Astrocyte of the spinal cord (primary cell): ENCODE results near the gene DGKD.

ENCODE experiments used
- DNase-seq: peaks from one replicate; pipeline ENCODE4 v3.0.0; 2011; ENCODE audit warnings: low read depth, low spot score
- H3K4me3 ChIP-seq: 2 replicates; pipeline ENCODE4 v1.5.1; 2011; ENCODE audit warnings: low read depth, mild to moderate bottlenecking, low read length, moderate library complexity
- in situ Hi-C: cut with HindIII; loops from 2 replicates; pipeline ENCODE4 v1.10.0; 2017; ENCODE audit warnings: low sequenced_read_pairs
- TF ChIP-seq, protein P1 (sequence below): IDR thresholded peaks from 2 replicates; pipeline ENCODE4 v1.5.1; 2012; ENCODE audit warnings: low read depth, mild to moderate bottlenecking, low read length, inconsistent platforms

Gene DGKD

DNA sequence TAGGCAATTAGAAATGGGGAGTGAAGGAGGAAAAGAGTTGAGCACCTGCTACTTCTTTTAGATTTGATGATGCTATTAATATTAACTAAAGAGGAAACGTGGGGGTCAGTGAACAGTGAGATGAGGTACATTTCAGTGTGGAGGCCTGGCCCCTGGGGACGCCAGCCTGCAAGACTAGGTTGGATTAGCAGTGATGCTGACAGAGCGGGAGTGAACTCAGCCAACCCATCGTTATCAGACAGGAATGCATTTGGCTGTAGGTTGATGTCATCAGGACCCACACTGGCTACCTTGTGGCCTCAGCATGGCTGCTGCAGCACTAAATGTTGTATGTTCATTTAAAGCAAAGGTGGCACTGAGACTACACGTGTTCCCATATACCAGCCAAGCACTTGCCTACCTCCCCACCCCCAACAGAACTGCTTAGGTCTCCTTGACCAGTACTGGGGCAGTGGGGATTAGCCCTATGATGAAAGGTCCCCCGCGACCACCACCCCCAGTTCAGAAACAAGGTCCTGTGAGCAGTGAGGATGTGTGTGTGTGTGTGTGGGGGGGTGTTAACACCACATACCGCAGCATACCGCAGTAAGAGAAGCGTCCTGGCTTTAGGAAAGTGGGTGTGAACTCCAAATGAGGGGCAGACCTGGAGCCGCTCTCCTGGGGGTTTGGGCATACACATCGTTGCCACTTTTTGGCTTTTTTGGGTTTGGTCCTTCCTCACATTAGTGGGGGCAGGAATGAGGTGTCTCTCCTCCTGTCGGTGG, 26.0 kb downstream of the DGKD start:
- in situ Hi-C loops: no loop called here
- no peak overlapping the region for H3K4me3 ChIP-seq
- DNase-seq: no peak
- TF ChIP-seq, protein P1, sequence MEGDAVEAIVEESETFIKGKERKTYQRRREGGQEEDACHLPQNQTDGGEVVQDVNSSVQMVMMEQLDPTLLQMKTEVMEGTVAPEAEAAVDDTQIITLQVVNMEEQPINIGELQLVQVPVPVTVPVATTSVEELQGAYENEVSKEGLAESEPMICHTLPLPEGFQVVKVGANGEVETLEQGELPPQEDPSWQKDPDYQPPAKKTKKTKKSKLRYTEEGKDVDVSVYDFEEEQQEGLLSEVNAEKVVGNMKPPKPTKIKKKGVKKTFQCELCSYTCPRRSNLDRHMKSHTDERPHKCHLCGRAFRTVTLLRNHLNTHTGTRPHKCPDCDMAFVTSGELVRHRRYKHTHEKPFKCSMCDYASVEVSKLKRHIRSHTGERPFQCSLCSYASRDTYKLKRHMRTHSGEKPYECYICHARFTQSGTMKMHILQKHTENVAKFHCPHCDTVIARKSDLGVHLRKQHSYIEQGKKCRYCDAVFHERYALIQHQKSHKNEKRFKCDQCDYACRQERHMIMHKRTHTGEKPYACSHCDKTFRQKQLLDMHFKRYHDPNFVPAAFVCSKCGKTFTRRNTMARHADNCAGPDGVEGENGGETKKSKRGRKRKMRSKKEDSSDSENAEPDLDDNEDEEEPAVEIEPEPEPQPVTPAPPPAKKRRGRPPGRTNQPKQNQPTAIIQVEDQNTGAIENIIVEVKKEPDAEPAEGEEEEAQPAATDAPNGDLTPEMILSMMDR: no peak

DNA sequence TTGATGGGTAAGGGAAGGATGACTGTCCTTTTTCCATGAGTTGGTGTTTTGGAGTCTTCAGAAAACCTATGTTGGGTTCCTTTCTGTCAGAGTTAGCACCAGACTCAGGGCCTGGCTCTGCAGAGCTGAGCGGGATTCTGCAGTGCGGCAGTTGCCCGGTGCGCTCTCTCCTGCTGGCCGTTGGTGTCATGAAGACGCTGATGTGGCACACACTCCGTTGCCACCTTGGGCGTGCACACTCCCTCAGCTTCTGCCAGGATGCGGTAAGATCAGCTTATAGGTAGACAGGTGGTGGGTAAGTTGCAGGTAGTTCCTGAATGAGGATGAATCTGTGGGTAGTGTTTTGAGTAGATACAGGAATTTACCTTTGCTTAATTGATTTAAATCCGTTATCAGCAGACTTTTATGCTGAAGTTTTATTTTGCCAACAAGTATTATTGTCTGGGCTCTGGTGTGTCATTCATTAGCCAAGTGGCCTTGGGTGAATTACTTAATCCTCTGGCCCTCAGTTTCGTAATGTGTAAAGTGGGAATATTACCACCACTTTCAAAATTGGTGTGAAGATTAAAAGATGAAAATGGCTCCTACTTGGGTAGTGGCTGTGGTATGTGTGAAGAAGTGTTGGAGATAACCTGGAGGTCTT, 26.8 kb downstream of the DGKD start:
- in situ Hi-C loops: no loop called here
- H3K4me3 ChIP-seq: no peak overlapping the region
- no peak for DNase-seq
- TF ChIP-seq, protein P1: no peak

DNA sequence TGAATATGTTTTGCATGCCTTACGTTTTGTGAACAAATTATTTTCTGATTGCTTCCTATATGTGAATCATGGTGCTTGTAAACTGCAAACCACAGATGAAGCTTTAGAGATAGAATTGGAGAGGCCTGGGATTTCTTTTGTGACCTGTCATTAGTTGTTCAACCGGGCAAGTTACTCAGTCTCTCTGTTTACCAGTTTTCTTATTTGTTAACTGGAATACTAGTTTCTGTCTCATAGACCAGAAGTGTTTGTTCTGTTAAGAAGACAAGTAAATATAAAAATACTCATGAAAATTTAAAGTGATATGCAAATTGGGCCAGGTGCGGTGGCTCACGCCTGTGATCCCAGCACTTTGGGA, 27.3 kb downstream of the DGKD start:
- no peak overlapping the region for H3K4me3 ChIP-seq
- in situ Hi-C loops: no loop called here
- TF ChIP-seq, protein P1: no peak
- no peak for DNase-seq

DNA sequence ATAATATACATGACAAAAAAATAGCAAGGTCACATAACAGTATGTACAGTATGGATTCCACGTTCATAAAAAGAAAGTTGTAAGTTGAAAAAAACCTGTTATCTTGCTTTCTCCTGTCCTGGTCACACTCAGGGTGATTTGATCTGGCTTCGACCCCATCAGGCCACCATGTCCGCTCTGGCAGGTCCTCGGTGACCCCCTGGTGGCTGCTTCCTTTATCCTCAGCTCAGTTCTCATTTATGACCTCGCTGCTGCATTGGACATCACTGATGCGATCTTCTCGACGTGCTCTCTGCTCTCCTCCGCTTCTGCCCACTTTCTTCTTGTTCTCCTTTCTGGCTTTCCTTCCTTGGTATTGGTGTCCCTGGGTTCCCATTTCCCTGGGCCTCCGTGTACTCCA, 29.7 kb downstream of the DGKD start:
- TF ChIP-seq, protein P1: no peak
- DNase-seq: no peak
- H3K4me3 ChIP-seq: no peak overlapping the region
- in situ Hi-C loops: no loop called here

DNA sequence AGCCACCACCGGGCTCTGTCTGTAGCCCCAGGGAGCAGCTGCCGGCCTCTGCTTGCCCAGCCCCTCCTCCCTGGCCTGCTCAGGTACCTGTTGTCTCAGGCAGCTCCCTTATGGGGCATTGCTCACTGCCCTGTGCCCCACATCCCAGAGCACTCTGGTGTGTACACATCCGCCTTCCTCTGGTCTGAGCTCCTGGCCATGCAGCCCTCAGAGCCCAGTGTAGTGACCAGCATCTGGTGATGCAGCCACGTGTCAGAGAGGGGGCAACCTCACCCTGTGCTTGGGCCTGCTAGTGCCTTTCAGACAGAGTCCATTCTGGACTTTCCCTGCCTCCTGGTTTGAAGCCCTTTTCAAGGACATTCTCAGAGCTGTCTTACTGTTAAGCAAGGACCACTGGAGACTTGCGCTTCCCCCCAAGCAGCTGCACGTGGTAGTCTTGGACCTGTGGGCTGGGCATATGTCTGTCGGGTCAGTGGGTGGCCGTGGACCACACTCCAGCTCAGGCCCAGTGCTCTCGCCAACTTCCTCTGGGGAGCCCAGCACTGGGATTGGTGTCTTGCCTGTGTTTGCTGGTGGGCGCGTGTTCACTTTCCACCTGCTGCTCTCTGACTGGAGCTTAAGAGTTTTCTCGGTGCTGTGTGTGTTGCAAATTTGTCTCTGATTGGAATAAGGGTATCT, 30.7 kb downstream of the DGKD start:
- H3K4me3 ChIP-seq: no peak overlapping the region
- TF ChIP-seq, protein P1: no peak
- in situ Hi-C loops: no loop called here
- DNase-seq: no peak

DNA sequence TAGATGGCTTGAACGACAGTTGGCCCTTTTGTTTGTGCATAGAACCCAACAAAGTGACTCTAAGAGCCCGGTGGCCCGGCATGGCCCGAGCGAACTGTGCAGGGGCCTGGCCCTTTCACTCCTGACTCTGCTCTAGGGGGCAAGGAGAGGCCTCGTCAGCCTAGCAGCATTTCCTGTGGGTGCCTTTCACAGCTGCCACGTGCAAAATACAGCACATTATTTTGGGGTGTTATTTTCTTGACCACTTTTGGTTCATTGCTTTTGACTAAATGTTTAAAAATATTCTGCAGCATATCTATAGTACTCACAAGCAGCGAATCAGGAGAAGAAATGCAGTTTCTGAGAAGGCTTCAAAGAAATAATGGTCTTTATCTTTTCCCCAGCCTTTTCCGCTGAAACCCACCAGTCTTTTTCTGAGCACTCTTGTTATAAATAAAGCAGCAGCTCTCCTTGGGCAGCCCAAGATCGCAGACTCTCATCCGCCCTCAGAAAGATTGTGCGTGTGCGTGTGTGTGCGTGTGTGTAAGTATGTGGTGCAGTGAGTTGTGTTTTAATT, 31.3 kb downstream of the DGKD start:
- in situ Hi-C loops: no loop called here
- TF ChIP-seq, protein P1: no peak
- H3K4me3 ChIP-seq: no peak overlapping the region
- peak; percentile 10 for DNase-seq
